Nephron progenitor cell (in vitro differentiated cells): ENCODE data around the gene PTPRF.
A peak's percentile ranks its signal among the peaks of the same experiment; 100 is the strongest.

Experiments used
- DNase-seq: peaks from one replicate; pipeline ENCODE4 v3.0.0; 2021
- H3K27ac Mint-ChIP-seq: 2 replicates; pipeline ENCODE4 v1.8.0; 2021; ENCODE audit warnings: mild to moderate bottlenecking, moderate library complexity, mixed read lengths
- H3K27me3 Mint-ChIP-seq: 2 replicates; pipeline ENCODE4 v1.8.0; 2021; ENCODE audit warnings: mild to moderate bottlenecking, low read depth, mixed read lengths; ENCODE audit not compliant: poor library complexity
- H3K36me3 Mint-ChIP-seq: 2 replicates; pipeline ENCODE4 v1.8.0; 2021; ENCODE audit warnings: low read depth, mixed read lengths
- H3K4me1 Mint-ChIP-seq: 2 replicates; pipeline ENCODE4 v1.8.0; 2021; ENCODE audit warnings: mixed read lengths
- H3K4me3 Mint-ChIP-seq: 2 replicates; pipeline ENCODE4 v1.8.0; 2021; ENCODE audit warnings: mild to moderate bottlenecking, moderate library complexity, mixed read lengths
- H3K9me3 Mint-ChIP-seq: 2 replicates; pipeline ENCODE4 v1.8.0; 2021; ENCODE audit warnings: mild to moderate bottlenecking, moderate library complexity, mixed read lengths
- TF ChIP-seq, protein P1 (sequence below): fragments of 200-600 bp; sonication (generic); IDR thresholded peaks from 2 replicates; pipeline ENCODE4 v1.5.0; 2021; ENCODE audit warnings: antibody characterized with exemption

Gene PTPRF

DNA sequence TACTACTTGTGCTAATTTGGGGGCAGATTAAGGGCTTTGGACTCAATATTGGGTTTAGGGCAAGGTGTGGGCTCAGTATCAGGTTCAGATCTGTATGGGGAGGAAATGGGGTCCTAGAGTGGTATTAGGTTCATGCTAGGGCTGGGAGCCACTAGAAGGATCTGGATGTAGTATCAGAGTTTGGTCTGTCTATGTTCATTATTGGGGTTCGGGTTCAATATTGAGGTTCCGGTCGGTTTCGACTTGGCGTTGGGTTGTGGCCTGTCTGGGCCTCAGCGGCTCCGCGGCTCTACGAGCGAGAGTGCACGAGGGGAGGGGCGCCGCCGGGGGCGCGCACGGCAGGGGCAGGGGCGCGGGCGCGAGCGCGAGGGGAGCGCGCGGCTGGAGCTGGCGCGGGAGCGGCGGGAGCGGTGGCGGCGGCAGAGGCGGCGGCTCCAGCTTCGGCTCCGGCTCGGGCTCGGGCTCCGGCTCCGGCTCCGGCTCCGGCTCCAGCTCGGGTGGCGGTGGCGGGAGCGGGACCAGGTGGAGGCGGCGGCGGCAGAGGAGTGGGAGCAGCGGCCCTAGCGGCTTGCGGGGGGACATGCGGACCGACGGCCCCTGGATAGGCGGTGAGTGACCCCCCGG, at the start of gene PTPRF:
PTPRF (plus strand) TSS at position 401 of the 624 bp plus-strand sequence. CDS start 14,193 bp downstream, outside the sequence.
- Mint-ChIP-seq H3K27ac (peak within 1 kb of the TSS; percentile 91), H3K4me3 (peak within 1 kb of the TSS; percentile 99), H3K36me3 (no peaks in the 10 kb centered on the region), H3K9me3 (no peaks in the 10 kb centered on the region), H3K27me3 (peaks cover 12% of the 10 kb centered on the region), H3K4me1 (peaks cover 51% of the 10 kb centered on the region)
- peak; percentile 80 for DNase-seq
- TF ChIP-seq, protein P1, sequence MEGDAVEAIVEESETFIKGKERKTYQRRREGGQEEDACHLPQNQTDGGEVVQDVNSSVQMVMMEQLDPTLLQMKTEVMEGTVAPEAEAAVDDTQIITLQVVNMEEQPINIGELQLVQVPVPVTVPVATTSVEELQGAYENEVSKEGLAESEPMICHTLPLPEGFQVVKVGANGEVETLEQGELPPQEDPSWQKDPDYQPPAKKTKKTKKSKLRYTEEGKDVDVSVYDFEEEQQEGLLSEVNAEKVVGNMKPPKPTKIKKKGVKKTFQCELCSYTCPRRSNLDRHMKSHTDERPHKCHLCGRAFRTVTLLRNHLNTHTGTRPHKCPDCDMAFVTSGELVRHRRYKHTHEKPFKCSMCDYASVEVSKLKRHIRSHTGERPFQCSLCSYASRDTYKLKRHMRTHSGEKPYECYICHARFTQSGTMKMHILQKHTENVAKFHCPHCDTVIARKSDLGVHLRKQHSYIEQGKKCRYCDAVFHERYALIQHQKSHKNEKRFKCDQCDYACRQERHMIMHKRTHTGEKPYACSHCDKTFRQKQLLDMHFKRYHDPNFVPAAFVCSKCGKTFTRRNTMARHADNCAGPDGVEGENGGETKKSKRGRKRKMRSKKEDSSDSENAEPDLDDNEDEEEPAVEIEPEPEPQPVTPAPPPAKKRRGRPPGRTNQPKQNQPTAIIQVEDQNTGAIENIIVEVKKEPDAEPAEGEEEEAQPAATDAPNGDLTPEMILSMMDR: no peak

GRCh38 chr1:43481491-43481890, 49.2 kb upstream of the PTPRF start:
- no peak overlapping the region for H3K4me3 Mint-ChIP-seq
- H3K9me3 Mint-ChIP-seq: peaks cover 10% of the 10 kb centered on the region
- no peaks in the 10 kb centered on the region for H3K4me1 Mint-ChIP-seq
- H3K27me3 Mint-ChIP-seq: peaks cover 25% of the 10 kb centered on the region
- no peak overlapping the region for H3K27ac Mint-ChIP-seq
- TF ChIP-seq, protein P1: no peak
- no peak for DNase-seq
- no peaks in the 10 kb centered on the region for H3K36me3 Mint-ChIP-seq

DNA sequence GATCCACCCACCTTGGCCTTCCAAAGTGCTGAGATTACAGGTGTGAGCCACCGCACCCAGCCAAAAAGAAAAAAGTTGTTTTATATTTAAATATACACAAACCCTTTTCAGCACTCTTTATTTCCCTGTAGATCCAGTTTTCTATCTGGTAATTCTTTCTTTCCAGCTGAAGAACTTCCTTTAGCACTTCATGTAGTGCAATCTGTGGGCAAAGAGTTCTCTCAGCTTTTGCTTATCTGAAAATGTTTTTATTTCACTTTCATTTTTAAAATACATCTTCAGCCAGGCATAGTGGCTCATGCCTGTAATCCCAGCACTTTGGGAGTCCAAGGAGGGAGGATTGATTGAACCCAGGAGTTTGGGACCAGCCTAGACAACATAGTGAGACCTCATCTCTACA, 48.5 kb upstream of the PTPRF start:
- Mint-ChIP-seq H3K9me3 (peaks cover 13% of the 10 kb centered on the region), H3K27me3 (peaks cover 25% of the 10 kb centered on the region), H3K4me1 (no peaks in the 10 kb centered on the region), H3K27ac (no peak overlapping the region), H3K4me3 (no peak overlapping the region), H3K36me3 (no peaks in the 10 kb centered on the region)
- no peak for DNase-seq
- TF ChIP-seq, protein P1: no peak

- TF ChIP-seq, protein P1: no peak
- H3K27ac Mint-ChIP-seq: no peak overlapping the region
- DNase-seq: no peak
- peaks cover 32% of the 10 kb centered on the region for H3K9me3 Mint-ChIP-seq
- no peak overlapping the region for H3K4me3 Mint-ChIP-seq
- peaks cover 5% of the 10 kb centered on the region for H3K36me3 Mint-ChIP-seq
- H3K27me3 Mint-ChIP-seq: peaks cover 28% of the 10 kb centered on the region
- H3K4me1 Mint-ChIP-seq: no peaks in the 10 kb centered on the region
Measured at GRCh38 chr1:43484367-43484766, 46.3 kb upstream of the PTPRF start.

DNA sequence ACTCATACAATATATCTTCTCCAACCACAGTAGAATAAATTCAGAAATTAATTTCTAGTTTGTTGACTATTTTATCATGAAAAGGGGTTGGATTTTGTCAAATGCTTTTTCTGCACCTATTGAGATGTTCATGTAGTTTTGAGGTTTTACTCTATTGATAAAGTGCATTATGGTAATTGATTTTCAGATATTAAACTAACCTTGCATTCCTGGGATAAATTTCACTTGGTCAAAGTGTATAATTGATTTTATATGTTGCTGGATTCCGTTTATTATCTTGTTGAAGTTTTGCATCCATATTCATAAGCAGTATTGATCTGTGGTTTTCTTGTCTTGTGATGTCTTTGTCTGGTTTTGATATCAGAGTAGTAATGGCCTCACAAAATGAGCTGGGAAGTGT, 42.5 kb upstream of the PTPRF start:
- Mint-ChIP-seq H3K27me3 (peaks cover 15% of the 10 kb centered on the region), H3K9me3 (peaks cover 64% of the 10 kb centered on the region), H3K36me3 (peaks cover 9% of the 10 kb centered on the region), H3K4me1 (no peaks in the 10 kb centered on the region), H3K27ac (no peak overlapping the region), H3K4me3 (no peak overlapping the region)
- TF ChIP-seq, protein P1: no peak
- no peak for DNase-seq

- Mint-ChIP-seq H3K36me3 (peaks cover 9% of the 10 kb centered on the region), H3K4me1 (peaks cover 8% of the 10 kb centered on the region), H3K27me3 (peaks cover 15% of the 10 kb centered on the region), H3K27ac (no peak overlapping the region), H3K4me3 (no peak overlapping the region), H3K9me3 (peaks cover 56% of the 10 kb centered on the region)
- no peak for DNase-seq
- TF ChIP-seq, protein P1: no peak
Measured at GRCh38 chr1:43491061-43491460, 39.6 kb upstream of the PTPRF start.
